Measurements from ENCODE around the gene UNC45A. TPM values are rescaled to one million over a fixed set of nuclear protein-coding genes. Genes with fewer than 3 reads are reported as not detected.

The UNC45A gene
- total and polyA plus RNA-seq, 2 of the 13 experiments (the other 11 are each of a cell fraction or from before 2014, with no cell fraction given), result 33.8 to 39.7 TPM

GRCh38 chr15:90931575-90931827 is 3.6 kb upstream of the UNC45A start (continued):
- TF ChIP-seq ZBTB38 (CRISPR knock-in tag; IDR thresholded peaks at IDR 0.05), result no peak
- TF ChIP-seq BRF2 (CRISPR knock-in tag; IDR thresholded peaks at IDR 0.05), result no peak
- TF ChIP-seq SNAI1 (CRISPR knock-in tag; IDR thresholded peaks at IDR 0.05; ENCODE audit: borderline replicate concordance), result no peak
- no peak for TF ChIP-seq ZSCAN20 (CRISPR knock-in tag; IDR thresholded peaks at IDR 0.05; ENCODE audit: borderline replicate concordance)
- no peak for TF ChIP-seq NFAT5 (CRISPR knock-in tag; IDR thresholded peaks at IDR 0.05)
- no peak for TF ChIP-seq SUZ12 (IDR thresholded peaks at IDR 0.05; ENCODE audit: low read depth, low read length)
- TF ChIP-seq PHF5A (CRISPR knock-in tag; IDR thresholded peaks at IDR 0.05; ENCODE audit: low read depth, unreplicated experiment), result no peak
- no peak for TF ChIP-seq ATM (IDR thresholded peaks at IDR 0.05; ENCODE audit: borderline replicate concordance)
- TF ChIP-seq BORCS8-MEF2B (CRISPR knock-in tag; IDR thresholded peaks at IDR 0.05), result no peak
- TF ChIP-seq E2F1 (CRISPR knock-in tag; IDR thresholded peaks at IDR 0.05), result 0 out of 2 replicates have a peak, but pooled peaks have one; percentile 7
- TF ChIP-seq CCDC6 (CRISPR knock-in tag; IDR thresholded peaks at IDR 0.05), result peak; percentile 67; the same call in 1 of the 2 replicates

Data from HepG2 (cell line).